Measurements from ENCODE around the gene HDAC6.

HDAC6 gene

GRCh38 chrX:48801280-48802088 is at the start of gene HDAC6:
Gene HDAC6 (plus strand): TSS chrX:48802067. CDS start chrX:48802693, 626 bp downstream.
- peak; percentile 96 for DNase-seq (ENCODE audit: low read depth)

- no peak for DNase-seq (ENCODE audit: low read depth)
Observed at GRCh38 chrX:48752498-48752897, 49.4 kb upstream of the HDAC6 start.

GRCh38 chrX:48753708-48754228 is 48.1 kb upstream of the HDAC6 start:
- DNase-seq (ENCODE audit: low read depth) = no peak

- DNase-seq (ENCODE audit: low read depth) = no peak
Observed at GRCh38 chrX:48754238-48754637, 47.6 kb upstream of the HDAC6 start.

- DNase-seq (ENCODE audit: low read depth) = peak; percentile 3
Observed at GRCh38 chrX:48761674-48762471, 40.0 kb upstream of the HDAC6 start, which contains the start of gene GLOD5. Gene GLOD5 (plus strand): TSS chrX:48761747. CDS start chrX:48761791, 44 bp downstream.

GRCh38 chrX:48769230-48769629 is 32.6 kb upstream of the HDAC6 start:
- no peak for DNase-seq (ENCODE audit: low read depth)

- no peak for DNase-seq (ENCODE audit: low read depth)
Observed at GRCh38 chrX:48770296-48770695, 31.6 kb upstream of the HDAC6 start.

GRCh38 chrX:48772602-48773001 is 29.3 kb upstream of the HDAC6 start:
- no peak for DNase-seq (ENCODE audit: low read depth)

- no peak for DNase-seq (ENCODE audit: low read depth)
Observed at GRCh38 chrX:48776818-48777439, 24.9 kb upstream of the HDAC6 start.

GRCh38 chrX:48779399-48779798 is 22.5 kb upstream of the HDAC6 start:
- no peak for DNase-seq (ENCODE audit: low read depth)

- DNase-seq (ENCODE audit: low read depth) = no peak
Observed at GRCh38 chrX:48781705-48782104, 20.2 kb upstream of the HDAC6 start.

GRCh38 chrX:48782216-48782615 is 19.7 kb upstream of the HDAC6 start:
- DNase-seq (ENCODE audit: low read depth) = no peak

- no peak for DNase-seq (ENCODE audit: low read depth)
Observed at GRCh38 chrX:48782795-48783194, 19.1 kb upstream of the HDAC6 start.

GRCh38 chrX:48784726-48785125 is 17.1 kb upstream of the HDAC6 start:
- no peak for DNase-seq (ENCODE audit: low read depth)

- no peak for DNase-seq (ENCODE audit: low read depth)
Observed at GRCh38 chrX:48785186-48785539, 16.7 kb upstream of the HDAC6 start.

- no peak for DNase-seq (ENCODE audit: low read depth)
Observed at GRCh38 chrX:48785540-48786214, 16.2 kb upstream of the HDAC6 start.

GRCh38 chrX:48786341-48786800 is 15.5 kb upstream of the HDAC6 start, which contains the start of gene GATA1:
Gene GATA1 (plus strand): TSS chrX:48786590. CDS start chrX:48791110, 4,520 bp downstream.
- DNase-seq (ENCODE audit: low read depth) = no peak

- no peak for DNase-seq (ENCODE audit: low read depth)
Observed at GRCh38 chrX:48786825-48787504, 14.9 kb upstream of the HDAC6 start.

GRCh38 chrX:48787505-48788443 is 14.1 kb upstream of the HDAC6 start:
- no peak for DNase-seq (ENCODE audit: low read depth)

Measured in GM04504 (cell line).